GM19240 (cell line): ENCODE measurements around the gene COPB2.

Experiments used
- DNase-seq: peaks from one replicate; pipeline ENCODE4 v3.0.0; 2011; ENCODE audit warnings: low spot score; ENCODE audit not compliant: insufficient read length

Gene COPB2

GRCh38 chr3:139327861-139328260 lies 61.6 kb downstream of the COPB2 start:
- no peak for DNase-seq

DNA sequence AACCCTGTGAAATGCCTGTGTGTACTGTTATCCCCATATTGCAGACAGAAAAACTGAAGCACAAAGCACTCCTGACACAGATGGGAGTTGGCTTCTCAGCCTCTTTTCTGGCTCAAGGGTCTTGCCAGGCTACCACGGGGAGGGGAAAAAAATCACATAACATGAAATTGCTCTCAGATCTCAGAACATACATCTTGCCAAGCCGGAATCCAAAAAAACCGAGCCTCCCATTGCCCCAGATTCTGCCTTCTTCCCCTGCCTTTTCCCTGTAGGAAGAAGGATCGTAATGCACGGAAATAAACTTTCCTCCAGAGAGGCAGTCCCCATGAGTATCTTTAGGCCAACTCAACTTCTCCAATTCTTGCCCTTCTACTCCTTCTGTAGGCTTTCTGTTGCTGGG lies 62.2 kb downstream of the COPB2 start:
- no peak for DNase-seq

DNA sequence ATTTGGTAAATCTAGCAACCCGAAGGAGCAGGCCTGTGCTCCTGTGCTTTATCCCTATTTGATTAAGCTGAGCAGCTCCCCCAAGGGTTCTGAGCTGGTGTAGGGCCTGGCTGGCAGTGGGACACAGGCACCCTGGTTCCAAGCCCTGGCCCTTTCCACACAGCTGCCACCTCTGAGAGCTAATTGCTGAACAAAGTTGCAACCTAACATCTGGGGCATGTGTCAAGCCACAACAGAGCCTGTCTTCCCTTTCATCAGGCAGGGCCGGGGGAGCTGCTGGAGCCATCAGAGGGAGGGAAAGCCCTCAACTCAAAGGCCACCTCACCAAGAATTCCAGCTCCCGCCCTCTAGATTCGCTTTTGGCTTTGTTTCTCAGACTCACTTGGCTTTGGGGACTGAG lies 62.7 kb downstream of the COPB2 start:
- DNase-seq, result no peak

- DNase-seq, result no peak
These were observed 63.3 kb downstream of the COPB2 start for GRCh38 chr3:139326131-139326530.

DNA sequence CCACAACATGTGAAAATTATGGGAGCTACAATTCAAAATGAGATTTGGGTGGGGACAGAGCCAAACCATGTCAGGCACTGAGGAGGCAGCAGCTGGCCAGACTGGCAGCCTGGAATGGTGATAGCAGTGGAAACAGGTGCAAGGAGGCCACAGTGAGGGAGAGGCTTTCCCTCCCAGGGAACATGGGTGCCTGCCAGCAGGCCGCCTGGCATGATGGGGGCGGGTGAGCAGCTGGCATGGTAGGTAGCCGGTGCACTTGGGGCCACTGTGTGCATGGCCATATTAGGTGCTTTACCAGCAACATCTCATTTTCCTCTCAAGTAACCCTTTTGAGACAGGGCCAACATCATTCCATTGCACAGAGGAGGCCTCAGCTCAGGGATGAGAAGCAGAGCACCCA lies 63.9 kb downstream of the COPB2 start:
- no peak for DNase-seq

DNA sequence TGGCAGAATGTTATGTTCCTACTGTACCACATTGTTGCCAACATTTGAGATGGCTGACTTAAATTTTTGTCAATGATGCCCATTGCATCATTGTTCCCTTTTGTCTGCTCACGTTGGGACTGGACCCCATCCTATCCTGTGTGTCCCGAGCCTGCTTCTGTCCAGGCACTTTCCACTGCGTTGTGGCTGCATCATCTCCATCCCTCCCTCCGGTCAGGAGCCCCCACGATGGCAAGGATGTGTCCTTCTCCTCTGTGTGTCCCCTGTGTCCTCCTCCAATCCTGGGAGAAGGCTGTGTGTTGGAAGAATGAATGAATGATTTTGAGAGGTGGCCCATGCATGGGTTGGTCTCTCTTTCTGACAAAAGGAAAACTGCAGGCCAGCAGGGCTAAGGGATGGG lies 65.0 kb downstream of the COPB2 start:
- no peak for DNase-seq

- DNase-seq, result no peak
These were observed 66.3 kb downstream of the COPB2 start for GRCh38 chr3:139323146-139323545.

DNA sequence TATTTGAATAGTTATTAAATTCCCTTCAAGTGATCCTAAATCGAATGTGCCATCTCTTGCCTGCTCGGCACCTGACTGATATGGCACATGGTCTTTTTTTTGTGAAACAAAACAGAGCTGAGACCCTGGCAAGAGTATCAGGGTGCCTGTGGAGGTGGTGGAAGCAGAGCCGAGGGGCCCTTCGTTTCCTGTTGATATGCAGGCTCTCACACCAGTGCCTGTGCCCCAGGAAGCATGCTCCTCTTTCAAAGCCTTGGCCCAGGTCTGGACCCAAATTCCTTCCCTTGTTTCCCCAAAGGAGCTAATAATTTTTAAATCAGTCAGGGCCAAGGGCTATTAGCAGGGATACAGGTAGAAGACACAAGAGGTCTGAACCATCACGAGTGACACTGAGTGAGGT lies 67.1 kb downstream of the COPB2 start:
- DNase-seq, result no peak

DNA sequence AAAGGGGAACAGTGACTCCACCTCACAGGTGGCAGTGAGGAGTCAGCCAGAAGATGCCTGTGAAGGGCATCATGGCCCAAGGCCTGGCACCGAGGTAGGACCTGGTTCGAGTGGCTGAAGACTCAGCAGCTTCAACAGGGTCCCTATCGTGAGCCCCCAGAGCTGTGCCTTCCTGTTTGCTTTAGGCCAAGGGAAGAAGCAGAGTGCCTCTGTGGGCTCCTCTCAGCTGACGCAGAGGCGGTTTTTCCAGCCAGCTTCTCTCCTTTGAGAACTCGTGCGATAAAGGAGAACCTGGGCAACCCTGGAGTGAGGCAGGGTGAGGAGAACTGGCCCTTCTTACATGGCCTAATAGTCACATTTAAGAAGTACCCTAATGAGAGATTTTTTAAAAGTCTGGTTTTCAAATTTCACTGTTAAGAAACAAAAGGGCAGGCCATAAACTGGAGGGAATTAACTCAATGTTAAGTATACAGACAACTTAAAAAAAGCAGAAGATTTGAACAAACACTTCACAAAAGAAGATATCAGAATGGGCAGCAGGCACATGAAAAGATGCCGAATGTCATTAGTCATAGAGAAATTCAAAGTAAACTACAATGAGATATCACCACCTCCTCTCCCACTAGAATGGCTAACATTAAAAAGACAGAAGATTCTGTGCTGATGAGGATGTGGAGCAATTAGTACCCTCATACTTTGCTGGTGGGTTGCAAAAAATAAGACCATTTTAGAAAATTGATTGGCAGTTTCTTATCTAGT lies 68.7 kb downstream of the COPB2 start:
- no peak for DNase-seq

DNA sequence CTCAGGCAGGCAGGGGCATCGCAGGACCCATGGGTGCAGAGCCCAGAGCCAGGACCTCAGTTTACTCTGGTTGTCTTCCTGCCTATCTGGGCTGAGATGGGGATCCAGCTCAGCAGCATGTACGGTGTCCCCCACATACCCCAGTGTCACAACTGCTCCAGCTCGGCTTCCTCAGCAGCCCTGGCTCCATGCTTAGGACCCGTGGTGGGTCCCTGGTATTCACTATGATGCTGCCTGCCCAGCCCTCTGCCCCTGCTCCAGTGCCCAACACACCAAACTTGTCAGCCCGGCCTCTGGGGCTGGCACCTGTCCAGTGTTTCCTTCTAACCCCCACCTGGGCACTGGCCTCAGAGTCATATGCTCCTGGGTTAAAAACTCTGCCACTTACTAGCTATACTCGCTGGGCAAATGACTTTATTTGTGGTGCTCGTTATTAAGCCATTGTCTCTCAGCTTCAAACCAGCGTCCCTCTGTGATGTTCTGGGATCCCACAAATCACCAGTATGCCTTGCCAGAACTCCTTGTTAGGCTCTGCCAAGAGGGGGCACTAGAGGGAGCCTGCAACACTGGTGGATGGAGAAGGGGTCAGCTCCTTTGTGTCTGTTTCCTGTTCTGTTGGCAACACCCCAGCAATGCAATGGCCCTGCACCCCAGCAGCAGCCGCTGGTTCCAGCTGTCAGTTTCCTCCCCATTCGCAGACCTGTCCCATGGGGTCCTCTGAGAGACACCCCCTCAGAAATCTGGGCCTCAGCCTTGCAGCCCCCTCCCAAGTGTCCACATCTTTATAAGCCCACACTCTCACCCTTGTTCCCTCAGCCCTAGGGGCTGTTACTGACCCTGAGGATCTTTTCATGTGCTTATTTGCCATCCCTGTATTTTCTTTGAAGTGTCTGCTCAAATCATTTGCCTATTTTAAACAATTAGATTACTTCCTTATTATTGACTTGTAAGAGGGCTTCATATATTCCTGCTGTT lies 69.7 kb downstream of the COPB2 start:
- DNase-seq, result no peak

DNA sequence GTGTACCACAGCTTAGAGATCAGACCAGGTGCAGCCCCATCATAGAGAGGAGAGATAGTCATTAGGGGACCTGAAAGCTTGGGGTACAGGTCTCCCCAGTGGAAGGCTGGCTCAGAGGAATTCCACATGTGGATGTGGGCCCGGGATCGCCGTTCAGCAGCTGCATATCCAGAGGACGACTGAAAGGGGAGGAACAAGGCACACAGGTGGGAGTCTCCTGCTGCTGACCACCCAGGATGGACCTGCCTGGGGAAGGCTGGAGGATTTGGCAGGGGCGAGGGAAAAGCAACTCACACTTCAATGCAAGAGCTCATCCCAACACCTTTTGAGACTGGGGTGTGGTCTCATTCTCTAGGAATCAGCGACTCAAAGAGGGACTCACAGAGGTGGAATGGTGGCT lies 70.6 kb downstream of the COPB2 start:
- DNase-seq, result no peak

- DNase-seq, result no peak
These were observed 71.0 kb downstream of the COPB2 start for GRCh38 chr3:139318431-139318816.

- DNase-seq, result no peak
These were observed 71.6 kb downstream of the COPB2 start for GRCh38 chr3:139317660-139318430.

GRCh38 chr3:139317215-139317614 lies 72.2 kb downstream of the COPB2 start:
- DNase-seq, result no peak

DNA sequence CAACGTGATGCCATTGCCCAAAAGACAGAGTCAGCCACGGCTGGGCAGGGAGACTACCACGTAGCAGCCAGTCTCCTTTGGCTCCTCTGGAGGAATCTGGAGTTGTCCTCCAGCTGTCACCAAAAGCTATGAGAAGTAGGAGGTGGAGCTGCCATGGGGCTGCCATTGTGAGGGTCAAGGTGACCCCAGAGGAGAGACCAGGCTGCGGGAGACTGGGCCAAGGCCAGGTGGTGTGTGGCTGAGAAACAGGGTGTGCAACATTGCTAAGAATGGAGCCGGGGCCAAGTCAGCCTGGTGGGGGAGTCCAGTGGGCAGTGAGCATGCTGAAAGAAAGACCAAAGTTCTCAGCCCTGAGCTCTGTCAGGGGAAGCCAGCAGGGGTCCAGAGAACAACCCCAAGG lies 75.5 kb downstream of the COPB2 start:
- no peak for DNase-seq

DNA sequence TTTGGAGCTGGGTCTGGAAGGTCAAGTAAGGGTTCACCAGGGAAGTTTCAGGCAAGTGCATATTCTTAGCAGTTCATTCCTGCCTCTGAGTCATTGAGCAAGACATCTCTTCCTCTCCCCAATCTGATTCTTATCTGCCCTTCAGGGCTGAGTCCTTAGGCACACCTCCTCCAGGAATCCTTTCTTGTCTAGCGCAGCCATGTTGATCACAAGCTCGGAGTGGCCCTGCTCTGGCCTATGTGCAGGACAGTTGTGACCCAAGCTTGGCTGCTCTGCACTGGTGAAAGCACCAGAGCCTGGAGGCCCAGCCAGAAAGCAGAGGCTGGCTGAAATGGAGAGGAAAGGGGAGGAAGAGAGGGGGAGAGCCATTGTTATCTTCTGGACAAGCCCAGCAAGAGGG lies 76.5 kb downstream of the COPB2 start:
- no peak for DNase-seq

GRCh38 chr3:139312416-139312815 lies 77.0 kb downstream of the COPB2 start:
- no peak for DNase-seq

DNA sequence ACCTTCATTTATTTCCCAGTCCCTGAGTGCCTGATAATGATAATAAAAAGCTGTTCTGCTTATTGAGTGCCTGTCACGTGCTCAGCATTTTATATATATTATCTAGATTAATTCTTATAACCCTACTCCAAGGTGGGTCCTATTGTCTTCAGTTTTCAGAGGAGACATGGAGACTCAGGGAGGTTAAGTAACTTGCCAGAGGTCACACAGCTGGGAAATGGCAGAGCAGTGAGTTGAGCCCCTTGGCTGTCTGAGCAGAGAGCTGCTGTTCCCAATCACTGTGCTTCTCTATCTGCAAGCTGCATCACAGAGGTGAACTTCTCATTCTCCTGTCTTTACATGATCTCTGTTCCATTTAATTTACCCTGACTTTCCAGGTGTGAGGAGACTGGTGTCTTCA lies 77.9 kb downstream of the COPB2 start:
- DNase-seq, result no peak

- no peak for DNase-seq
These were observed 78.9 kb downstream of the COPB2 start for GRCh38 chr3:139310474-139310933.

- DNase-seq, result no peak
These were observed 79.6 kb downstream of the COPB2 start for GRCh38 chr3:139309880-139310279.

- DNase-seq, result no peak
These were observed 80.3 kb downstream of the COPB2 start for GRCh38 chr3:139309061-139309591.
